ENCODE measurements around the gene EMC1. TPM values are rescaled to one million over a fixed set of nuclear protein-coding genes. Genes with fewer than 3 reads are reported as not detected.

EMC1 gene
- total RNA-seq, 1 donor from 2014 or later = 52.2 TPM

DNA sequence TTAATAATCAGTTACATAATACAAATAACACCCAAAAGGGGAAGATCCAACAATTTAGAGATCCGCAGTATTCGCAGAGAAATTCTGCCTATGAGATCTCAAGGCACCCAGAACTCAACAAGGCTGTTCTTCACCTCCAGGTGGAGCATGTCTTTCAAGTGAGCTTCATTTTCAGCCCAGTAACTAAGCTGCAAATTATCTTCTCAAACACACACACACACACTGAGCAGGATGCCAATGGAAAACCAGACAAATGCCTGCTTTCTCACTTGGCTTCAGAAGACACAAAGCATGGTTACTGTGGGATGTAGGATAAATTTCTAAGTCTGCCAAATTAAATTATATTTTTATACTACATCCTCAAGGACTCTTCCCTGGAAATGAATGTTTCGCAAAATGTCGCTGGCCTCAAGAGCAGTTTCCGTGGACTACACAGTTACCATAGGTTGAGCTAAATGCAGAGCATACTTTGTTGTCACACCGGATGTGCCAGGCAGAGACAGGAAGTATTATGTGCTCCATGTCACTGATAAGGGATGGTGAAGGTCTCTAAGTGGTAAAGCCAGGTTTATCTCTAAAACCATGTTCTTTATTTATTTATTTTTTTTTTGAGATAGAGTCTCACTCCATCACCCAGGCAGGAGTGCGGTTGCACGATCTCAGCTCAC, 71.6 kb downstream of the EMC1 start:
- DNase-seq (ENCODE audit: extremely low spot score, unreplicated experiment) = no peak
- Mint-ChIP-seq H3K27me3 (ENCODE audit: unreplicated experiment) (no peaks in the 10 kb centered on the region), H3K4me3 (ENCODE audit: unreplicated experiment) (no peak overlapping the region), H3K9me3 (ENCODE audit: unreplicated experiment) (no peaks in the 10 kb centered on the region), H3K36me3 (ENCODE audit: unreplicated experiment) (peaks cover 64% of the 10 kb centered on the region), H3K27ac (ENCODE audit: unreplicated experiment) (no peak overlapping the region), H3K4me1 (ENCODE audit: unreplicated experiment) (no peaks in the 10 kb centered on the region)
- TF ChIP-seq, protein P1, sequence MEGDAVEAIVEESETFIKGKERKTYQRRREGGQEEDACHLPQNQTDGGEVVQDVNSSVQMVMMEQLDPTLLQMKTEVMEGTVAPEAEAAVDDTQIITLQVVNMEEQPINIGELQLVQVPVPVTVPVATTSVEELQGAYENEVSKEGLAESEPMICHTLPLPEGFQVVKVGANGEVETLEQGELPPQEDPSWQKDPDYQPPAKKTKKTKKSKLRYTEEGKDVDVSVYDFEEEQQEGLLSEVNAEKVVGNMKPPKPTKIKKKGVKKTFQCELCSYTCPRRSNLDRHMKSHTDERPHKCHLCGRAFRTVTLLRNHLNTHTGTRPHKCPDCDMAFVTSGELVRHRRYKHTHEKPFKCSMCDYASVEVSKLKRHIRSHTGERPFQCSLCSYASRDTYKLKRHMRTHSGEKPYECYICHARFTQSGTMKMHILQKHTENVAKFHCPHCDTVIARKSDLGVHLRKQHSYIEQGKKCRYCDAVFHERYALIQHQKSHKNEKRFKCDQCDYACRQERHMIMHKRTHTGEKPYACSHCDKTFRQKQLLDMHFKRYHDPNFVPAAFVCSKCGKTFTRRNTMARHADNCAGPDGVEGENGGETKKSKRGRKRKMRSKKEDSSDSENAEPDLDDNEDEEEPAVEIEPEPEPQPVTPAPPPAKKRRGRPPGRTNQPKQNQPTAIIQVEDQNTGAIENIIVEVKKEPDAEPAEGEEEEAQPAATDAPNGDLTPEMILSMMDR (IDR thresholded peaks at IDR 0.05) = peak; percentile 46

DNA sequence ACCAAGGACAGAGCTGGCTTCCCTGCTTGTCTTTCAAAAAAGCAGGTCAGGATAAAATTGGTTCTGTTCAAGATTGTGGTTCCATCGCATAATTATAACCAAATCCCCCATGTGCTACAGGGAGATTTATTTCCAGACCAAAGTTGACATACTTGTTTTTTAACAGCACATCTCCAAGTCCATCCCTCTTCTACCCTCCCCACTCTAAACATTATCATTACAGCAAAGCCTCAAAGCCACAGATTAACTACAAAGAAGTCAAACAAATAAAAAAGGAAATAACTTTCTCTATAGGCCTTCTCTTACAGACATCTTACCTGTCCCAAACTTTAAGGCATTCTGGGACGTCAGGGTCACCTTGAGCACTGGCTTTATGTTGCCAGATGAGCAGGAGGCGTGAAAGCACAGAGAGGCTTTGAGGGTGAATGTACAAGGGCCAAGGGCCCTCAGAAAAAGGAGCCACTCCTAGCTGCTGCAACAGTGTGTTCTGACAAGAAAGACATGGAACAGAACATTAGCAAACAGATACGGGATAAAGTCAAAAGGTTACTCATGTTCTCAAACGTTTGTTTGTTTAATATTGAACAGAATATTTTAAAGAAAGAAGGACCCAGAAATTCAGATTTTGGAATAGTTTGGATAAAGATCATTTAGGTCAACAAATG, 72.5 kb downstream of the EMC1 start:
- no peak overlapping the region for H3K4me3 Mint-ChIP-seq (ENCODE audit: unreplicated experiment)
- no peaks in the 10 kb centered on the region for H3K4me1 Mint-ChIP-seq (ENCODE audit: unreplicated experiment)
- no peaks in the 10 kb centered on the region for H3K9me3 Mint-ChIP-seq (ENCODE audit: unreplicated experiment)
- TF ChIP-seq, protein P1 (IDR thresholded peaks at IDR 0.05) = no peak
- peaks cover 63% of the 10 kb centered on the region for H3K36me3 Mint-ChIP-seq (ENCODE audit: unreplicated experiment)
- no peaks in the 10 kb centered on the region for H3K27me3 Mint-ChIP-seq (ENCODE audit: unreplicated experiment)
- DNase-seq (ENCODE audit: extremely low spot score, unreplicated experiment) = no peak
- no peak overlapping the region for H3K27ac Mint-ChIP-seq (ENCODE audit: unreplicated experiment)

DNA sequence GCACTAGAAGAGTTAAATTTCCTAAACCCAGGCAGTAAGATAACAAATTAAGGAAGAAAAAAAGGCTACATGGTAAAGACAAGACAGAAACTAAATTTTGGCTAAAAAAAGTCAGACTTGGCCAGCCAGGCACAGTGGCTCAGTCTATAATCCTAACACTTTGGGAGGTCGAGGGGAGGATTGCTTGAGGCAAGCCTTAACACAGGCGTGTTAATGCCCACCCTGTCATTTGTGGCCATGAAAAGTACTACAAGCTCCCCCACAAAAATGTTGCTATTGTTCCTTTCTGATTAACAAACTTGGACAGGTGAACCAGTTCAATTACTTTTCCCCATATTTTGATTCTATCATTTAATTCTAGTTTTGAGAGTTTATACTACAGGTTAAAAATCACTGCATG, 73.5 kb downstream of the EMC1 start:
- H3K36me3 Mint-ChIP-seq (ENCODE audit: unreplicated experiment) = peaks cover 64% of the 10 kb centered on the region
- no peak overlapping the region for H3K27ac Mint-ChIP-seq (ENCODE audit: unreplicated experiment)
- H3K27me3 Mint-ChIP-seq (ENCODE audit: unreplicated experiment) = no peaks in the 10 kb centered on the region

DNA sequence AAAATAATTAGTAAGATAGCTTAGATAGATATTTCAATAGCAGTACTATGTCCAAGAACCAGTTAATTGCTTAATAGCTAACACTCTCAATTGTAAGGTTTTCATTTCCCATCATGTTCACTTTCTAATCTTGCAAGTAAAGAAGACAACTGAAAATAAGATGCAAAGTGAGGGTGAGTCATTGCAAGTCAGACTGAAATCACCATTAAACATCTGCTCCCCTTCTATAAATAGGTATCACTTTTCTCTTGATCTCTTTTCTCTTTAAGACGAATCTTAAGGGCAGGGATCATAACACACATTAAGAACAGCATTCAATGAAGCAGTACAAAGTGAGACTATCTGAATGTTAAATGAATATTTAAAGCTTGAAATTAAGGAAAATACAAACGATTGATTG, 81.7 kb downstream of the EMC1 start:
- Mint-ChIP-seq H3K9me3 (ENCODE audit: unreplicated experiment) (no peaks in the 10 kb centered on the region), H3K4me1 (ENCODE audit: unreplicated experiment) (no peaks in the 10 kb centered on the region), H3K27me3 (ENCODE audit: unreplicated experiment) (no peaks in the 10 kb centered on the region), H3K27ac (ENCODE audit: unreplicated experiment) (no peak overlapping the region), H3K4me3 (ENCODE audit: unreplicated experiment) (no peak overlapping the region), H3K36me3 (ENCODE audit: unreplicated experiment) (peaks cover 79% of the 10 kb centered on the region)
- no peak for DNase-seq (ENCODE audit: extremely low spot score, unreplicated experiment)
- TF ChIP-seq, protein P1 (IDR thresholded peaks at IDR 0.05) = no peak

More for the DNA sequence above, 73.5 kb downstream of the EMC1 start:
- Mint-ChIP-seq H3K9me3 (ENCODE audit: unreplicated experiment) (no peaks in the 10 kb centered on the region), H3K4me3 (ENCODE audit: unreplicated experiment) (no peak overlapping the region), H3K4me1 (ENCODE audit: unreplicated experiment) (no peaks in the 10 kb centered on the region)
- DNase-seq (ENCODE audit: extremely low spot score, unreplicated experiment) = no peak
- TF ChIP-seq, protein P1 (IDR thresholded peaks at IDR 0.05) = no peak

DNA sequence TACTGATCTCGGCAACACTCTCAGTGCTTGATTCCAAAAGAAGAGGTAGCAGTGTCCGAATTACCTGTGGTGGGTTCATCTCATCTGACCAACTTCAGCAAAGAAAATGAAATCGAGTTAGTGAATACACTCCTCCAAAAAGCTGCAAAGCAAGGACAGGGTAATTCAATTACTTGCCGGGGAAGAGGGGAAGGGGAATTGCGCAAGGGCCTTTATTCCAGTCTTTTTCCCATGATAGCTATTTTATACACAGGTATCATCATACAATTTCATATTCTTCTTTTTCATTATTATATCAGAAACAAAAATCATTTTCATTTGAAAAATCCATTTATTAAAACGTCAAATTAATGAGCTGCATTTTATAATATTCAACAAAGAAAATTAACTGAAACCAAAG, 84.2 kb downstream of the EMC1 start:
- no peak overlapping the region for H3K4me3 Mint-ChIP-seq (ENCODE audit: unreplicated experiment)
- H3K27me3 Mint-ChIP-seq (ENCODE audit: unreplicated experiment) = no peaks in the 10 kb centered on the region
- no peaks in the 10 kb centered on the region for H3K9me3 Mint-ChIP-seq (ENCODE audit: unreplicated experiment)
- H3K27ac Mint-ChIP-seq (ENCODE audit: unreplicated experiment) = no peak overlapping the region
- TF ChIP-seq, protein P1 (IDR thresholded peaks at IDR 0.05) = no peak
- H3K4me1 Mint-ChIP-seq (ENCODE audit: unreplicated experiment) = peaks cover 20% of the 10 kb centered on the region
- peaks cover 81% of the 10 kb centered on the region for H3K36me3 Mint-ChIP-seq (ENCODE audit: unreplicated experiment)
- no peak for DNase-seq (ENCODE audit: extremely low spot score, unreplicated experiment)

Measured in osteocyte (in vitro differentiated cells).